Measurements from ENCODE around the gene ALDH1L2.

The ALDH1L2 gene

GRCh38 chr12:105015543-105015942 is 68.7 kb downstream of the ALDH1L2 start:
- in situ Hi-C loops (cut with MboI; ENCODE audit: low sequenced_read_pairs, unreplicated experiment), result no loop called here
- TF ChIP-seq CTCF (IDR thresholded peaks at IDR 0.05; ENCODE audit: borderline replicate concordance, control extremely low read depth, extremely low read depth, insufficient read depth, missing control alignments), result no peak
- no peak for DNase-seq (ENCODE audit: low spot score)

DNA sequence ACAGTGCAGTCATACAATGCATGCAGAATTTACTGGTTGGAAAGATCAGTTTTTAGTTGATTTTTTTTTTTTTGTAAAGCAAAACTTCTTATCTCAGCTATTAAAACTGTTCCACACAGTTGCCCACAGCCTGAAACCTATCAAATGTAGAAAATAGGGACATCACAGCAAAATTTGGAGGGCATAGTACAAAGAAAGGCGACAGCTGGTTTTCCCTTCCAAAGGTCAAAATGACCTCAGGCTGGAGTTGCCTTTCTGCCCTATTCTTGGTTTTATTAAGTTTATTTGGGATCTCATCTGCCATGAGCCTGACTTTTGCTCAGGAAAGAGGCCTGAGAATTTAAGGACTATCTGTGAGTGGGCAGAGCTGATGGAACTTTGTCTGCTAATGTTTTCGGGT is 69.7 kb downstream of the ALDH1L2 start:
- no peak for DNase-seq (ENCODE audit: low spot score)
- no peak for TF ChIP-seq CTCF (IDR thresholded peaks at IDR 0.05; ENCODE audit: borderline replicate concordance, control extremely low read depth, extremely low read depth, insufficient read depth, missing control alignments)
- in situ Hi-C loops (cut with MboI; ENCODE audit: low sequenced_read_pairs, unreplicated experiment), result no loop called here

DNA sequence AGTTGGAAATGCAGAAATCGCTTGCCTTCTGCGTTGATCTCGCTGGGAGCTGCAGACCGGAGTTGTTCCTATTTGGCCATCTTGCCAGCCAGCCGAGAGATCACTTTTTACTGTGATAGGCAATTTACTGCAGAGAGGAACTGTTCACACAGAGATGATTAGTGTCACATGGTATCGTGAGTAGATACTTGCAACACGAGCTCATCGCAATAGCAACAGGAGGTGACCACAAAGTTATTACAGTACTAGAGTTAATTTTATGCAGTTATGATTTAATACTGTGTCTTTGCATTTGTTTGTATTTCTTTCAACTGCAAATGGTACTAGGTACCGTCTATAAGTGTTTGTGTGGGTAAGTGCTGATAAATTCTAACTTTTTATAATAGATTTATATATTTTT is 70.4 kb downstream of the ALDH1L2 start:
- TF ChIP-seq CTCF (IDR thresholded peaks at IDR 0.05; ENCODE audit: borderline replicate concordance, control extremely low read depth, extremely low read depth, insufficient read depth, missing control alignments), result no peak
- in situ Hi-C loops (cut with MboI; ENCODE audit: low sequenced_read_pairs, unreplicated experiment), result no loop called here

DNA sequence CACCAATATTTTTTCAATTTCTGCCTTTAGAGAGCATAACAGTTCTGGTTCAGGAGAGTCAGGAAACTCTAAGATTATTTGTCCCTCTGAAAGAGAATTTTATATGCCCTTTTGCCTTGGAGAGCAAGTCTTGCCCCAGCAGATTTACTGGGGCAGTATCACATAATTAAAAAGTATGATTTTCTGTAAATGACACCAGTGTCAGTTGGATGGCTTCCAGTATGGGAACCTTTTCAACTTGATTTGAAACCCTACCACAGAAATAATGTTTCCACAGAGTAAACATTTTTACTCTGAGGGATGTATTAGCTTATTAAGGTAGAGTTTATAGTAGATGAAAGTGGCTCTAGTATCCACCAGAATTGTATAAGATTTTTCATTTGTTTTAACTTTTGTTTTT is 82.8 kb downstream of the ALDH1L2 start:
- in situ Hi-C loops (cut with MboI; ENCODE audit: low sequenced_read_pairs, unreplicated experiment), result no loop called here
- no peak for TF ChIP-seq CTCF (IDR thresholded peaks at IDR 0.05; ENCODE audit: borderline replicate concordance, control extremely low read depth, extremely low read depth, insufficient read depth, missing control alignments)
- DNase-seq (ENCODE audit: low spot score), result no peak

More for the DNA sequence above, 70.4 kb downstream of the ALDH1L2 start:
- no peak for DNase-seq (ENCODE audit: low spot score)

DNA sequence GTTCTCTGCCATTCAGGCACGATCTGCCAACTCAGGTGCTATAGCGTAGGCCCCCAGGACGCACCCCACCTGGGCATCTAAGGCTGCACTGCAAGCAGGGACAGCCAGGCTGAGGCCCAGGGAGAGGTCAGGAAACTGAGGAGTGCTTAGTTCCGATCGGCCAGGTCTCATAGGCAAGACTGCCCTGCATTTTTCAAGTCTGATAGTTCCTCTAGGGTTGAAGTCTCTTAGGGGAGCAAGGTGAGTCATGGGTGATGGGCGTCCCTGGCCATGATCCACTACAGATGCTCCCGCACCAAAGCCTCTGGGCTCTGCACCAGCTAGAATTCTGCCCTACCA is 84.9 kb downstream of the ALDH1L2 start:
- TF ChIP-seq CTCF (IDR thresholded peaks at IDR 0.05; ENCODE audit: borderline replicate concordance, control extremely low read depth, extremely low read depth, insufficient read depth, missing control alignments), result no peak
- no peak for DNase-seq (ENCODE audit: low spot score)
- in situ Hi-C loops (cut with MboI; ENCODE audit: low sequenced_read_pairs, unreplicated experiment), result no loop called here

DNA sequence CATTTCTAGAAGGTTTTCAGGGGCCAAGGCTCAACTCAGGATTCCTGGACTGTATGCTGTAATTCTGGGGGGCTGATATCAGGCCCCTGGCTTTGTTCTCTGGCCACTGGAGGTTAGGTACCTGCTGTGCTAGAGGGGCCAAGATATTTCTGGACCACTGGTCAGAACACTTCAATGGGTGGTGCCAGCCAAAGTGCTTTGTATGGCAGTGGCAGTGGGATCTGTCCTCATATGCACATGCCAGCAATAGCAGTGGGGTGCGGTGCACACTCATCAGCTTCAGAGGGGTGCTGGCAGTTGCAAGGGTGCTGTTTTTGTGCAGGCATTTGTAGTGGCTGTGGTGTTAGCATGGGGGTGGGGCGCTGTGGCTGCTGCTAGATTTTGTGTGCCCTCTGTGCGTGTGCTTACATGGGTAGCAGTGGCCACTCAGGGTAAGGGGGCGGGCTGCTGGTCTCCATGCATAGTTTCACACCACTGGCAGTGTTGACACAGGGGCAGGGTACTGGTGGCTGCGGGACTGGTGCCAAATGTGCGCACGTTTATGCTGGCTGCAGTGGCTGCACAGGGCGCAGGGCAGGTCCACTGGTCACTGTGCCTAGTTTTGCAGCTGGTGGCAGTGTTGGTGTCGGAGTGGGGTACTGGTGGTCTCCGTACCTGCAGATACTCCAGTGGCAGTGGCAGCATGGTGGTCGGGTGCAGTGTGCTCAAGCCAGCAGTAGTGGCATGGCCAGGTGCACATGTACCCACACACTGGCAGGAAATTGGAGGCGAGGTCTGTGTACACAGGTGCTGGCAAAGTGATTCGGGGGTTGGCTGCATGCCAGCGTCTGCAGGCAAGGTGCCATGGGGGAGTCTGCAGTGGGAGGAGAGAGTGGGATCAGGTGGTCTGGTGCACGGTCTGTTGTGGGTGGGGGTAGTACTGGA is 85.6 kb downstream of the ALDH1L2 start:
- in situ Hi-C loops (cut with MboI; ENCODE audit: low sequenced_read_pairs, unreplicated experiment), result no loop called here
- no peak for DNase-seq (ENCODE audit: low spot score)
- TF ChIP-seq CTCF (IDR thresholded peaks at IDR 0.05; ENCODE audit: borderline replicate concordance, control extremely low read depth, extremely low read depth, insufficient read depth, missing control alignments), result no peak

Data from GM13976 (cell line).